HCT116 (cell line): ENCODE measurements around the gene BRD4. TPM values are rescaled to one million over a fixed set of nuclear protein-coding genes. Genes with fewer than 3 reads are reported as not detected.
A peak's percentile ranks its signal among the peaks of the same experiment; 100 is the strongest.
"Not testable (repeated sequence)": the region's sequence is repeated elsewhere in the genome, so short reads cannot be mapped to it uniquely, and the experiment has no call there.

ENCODE experiments used
- ATAC-seq: fragments of 200-7000 bp; cut with Tn5 transposase; 2 replicates; pipeline ENCODE4 v1.9.1; 2020; ENCODE audit warnings: mild to moderate bottlenecking, moderate library complexity
- BruUV-seq: library from RNA; stranded (reverse); fragments of 400-500 nt; replicated peaks from 2 replicates; lab custom pipeline; 2021; lab: Mats Ljungman, UMichigan
- CTCF ChIA-PET: fragments of 300-600 bp; sonication (Branson Sonifier 250); formaldehyde crosslinking; loops from one replicate; lab custom pipeline; 2021; ENCODE audit warnings: antibody characterized with exemption; lab: Charles Lee
- POLR2A ChIA-PET: fragments of 300-600, 350-600 bp; sonication (Branson Sonifier 250); formaldehyde crosslinking; loops from one replicate; lab custom pipeline; 2021; ENCODE audit warnings: antibody characterized with exemption; lab: Charles Lee
- RAD21 ChIA-PET, 2 experiments: fragments of 300-600 bp; sonication (Branson Sonifier 250); formaldehyde crosslinking; loops; one replicate each; lab custom pipeline; 2023; ENCODE audit warnings: low total read pairs in 2 of 2; ENCODE audit not compliant: uncharacterized antibody in 2 of 2, unreplicated experiment in 2 of 2, low non-redundant PET in 1 of 2; lab: Charles Lee
- DNase-seq: peaks from one replicate; pipeline ENCODE4 v3.0.0-alpha.2; 2010; ENCODE audit warnings: low read depth, low spot score
- H2AFZ ChIP-seq: fragments of 200-600 bp; shearing (Covaris generic), sonication (generic); 2 replicates; pipeline ENCODE4 v1.6.1; 2017; ENCODE audit warnings: low read depth, mixed run types, mixed read lengths, antibody characterized with exemption, low read length; ENCODE audit not compliant: poor library complexity, severe bottlenecking
- H3K27ac ChIP-seq: 2 replicates; pipeline ENCODE4 v1.5.1; 2012; ENCODE audit warnings: low read depth, low read length
- H3K27me3 ChIP-seq: fragments of 200-600 bp; sonication (generic); 2 replicates; pipeline ENCODE4 v1.6.1; 2016; ENCODE audit warnings: mixed run types, low read length, mixed read lengths; ENCODE audit not compliant: insufficient read depth
- H3K36me3 ChIP-seq, 2 experiments: fragments of 200-500 bp in 1 of 2; fragments of 200-600 bp in 1 of 2; sonication (Bioruptor generic) in 1 of 2; sonication (generic) in 1 of 2; 2 replicates each; pipeline versions ENCODE4 v1.5.1 to v1.6.1; 2014 to 2016; ENCODE audit warnings: low read length in 2 of 2, inconsistent platforms in 1 of 2, mixed read lengths in 1 of 2, mixed run types in 1 of 2; ENCODE audit not compliant: insufficient read depth in 2 of 2, control insufficient read depth in 1 of 2
- H3K4me1 ChIP-seq, 2 experiments: fragments of 200-600 bp in 1 of 2; sonication (generic) in 1 of 2; 2 replicates each; pipeline versions ENCODE4 v1.5.1 to v1.6.1; 2012 to 2017; ENCODE audit warnings: low read length in 2 of 2, inconsistent platforms in 1 of 2, mild to moderate bottlenecking in 1 of 2, mixed read lengths in 1 of 2, mixed run types in 1 of 2, moderate library complexity in 1 of 2; ENCODE audit not compliant: insufficient read depth in 2 of 2, control insufficient read depth in 1 of 2
- H3K4me2 ChIP-seq: fragments of 200-600 bp; sonication (generic); 2 replicates; pipeline ENCODE4 v1.6.1; 2017; ENCODE audit warnings: mixed run types, low read length, mixed read lengths
- H3K4me3 ChIP-seq, 2 experiments: fragments of 200-600 bp in 1 of 2; sonication (generic) in 1 of 2; replicated peaks in 1 of 2; 2 replicates each; pipeline ENCODE4 v1.5.1; 2011 to 2016; ENCODE audit warnings: low read length in 2 of 2, control low read depth in 1 of 2, low read depth in 1 of 2, mild to moderate bottlenecking in 1 of 2, mixed read lengths in 1 of 2, mixed run types in 1 of 2
- H3K79me2 ChIP-seq: fragments of 200-600 bp; sonication (generic); 2 replicates; pipeline ENCODE4 v1.6.1; 2017; ENCODE audit warnings: mild to moderate bottlenecking, mixed run types, low read length, moderate library complexity, mixed read lengths; ENCODE audit not compliant: insufficient read depth
- H3K9ac ChIP-seq: fragments of 200-600 bp; sonication (generic); 2 replicates; pipeline ENCODE4 v1.6.1; 2016; ENCODE audit warnings: low read length, mixed read lengths
- H3K9me2 ChIP-seq: fragments of 200-600 bp; sonication (generic), shearing (Covaris generic); 2 replicates; pipeline ENCODE4 v1.6.1; 2017; ENCODE audit warnings: mixed run types, mild to moderate bottlenecking, moderate library complexity; ENCODE audit not compliant: insufficient read depth
- H3K9me3 ChIP-seq, 2 experiments: fragments of 200-500 bp in 1 of 2; fragments of 200-600 bp in 1 of 2; sonication (Bioruptor generic) in 1 of 2; sonication (generic) in 1 of 2; 2 replicates each; pipeline ENCODE4 v1.6.1; 2014 to 2017; ENCODE audit warnings: low read length in 2 of 2, mixed read lengths in 2 of 2, inconsistent platforms in 1 of 2, low read depth in 1 of 2, mild to moderate bottlenecking in 1 of 2, mixed run types in 1 of 2, moderate library complexity in 1 of 2; ENCODE audit not compliant: control insufficient read depth in 1 of 2, insufficient read depth in 1 of 2
- H4K20me1 ChIP-seq: fragments of 200-600 bp; sonication (generic), shearing (Covaris generic); 2 replicates; pipeline ENCODE4 v1.6.1; 2017; ENCODE audit warnings: mixed run types, mild to moderate bottlenecking, moderate library complexity; ENCODE audit not compliant: insufficient read depth
- CEBPB ChIP-seq: IDR thresholded peaks from 2 replicates; pipeline ENCODE4 v1.6.1; 2012; ENCODE audit warnings: low read depth
- EGR1 ChIP-seq: IDR thresholded peaks from 2 replicates; pipeline ENCODE4 v1.6.1; 2012; ENCODE audit warnings: low read depth
- ELF1 ChIP-seq: IDR thresholded peaks from 2 replicates; pipeline ENCODE4 v1.6.1; 2012; ENCODE audit warnings: low read depth, borderline replicate concordance
- EZH2phosphoT487 ChIP-seq: fragments of 200-600 bp; IDR thresholded peaks from 2 replicates; pipeline ENCODE4 v1.6.1; 2018; ENCODE audit warnings: antibody characterized with exemption, borderline replicate concordance
- JUND ChIP-seq: IDR thresholded peaks from 2 replicates; pipeline ENCODE4 v1.6.1; 2012
- POLR2A ChIP-seq: IDR thresholded peaks from 2 replicates; pipeline ENCODE4 v1.7.0; 2011; ENCODE audit warnings: borderline replicate concordance; ENCODE audit not compliant: insufficient read depth, insufficient read length; ENCODE audit errors: extremely low read depth
- SIN3A ChIP-seq: IDR thresholded peaks from 2 replicates; pipeline ENCODE4 v1.6.1; 2012; ENCODE audit warnings: low read depth
- SP1 ChIP-seq: IDR thresholded peaks from 2 replicates; pipeline ENCODE4 v1.6.1; 2012; ENCODE audit warnings: low read depth
- ZNF274 ChIP-seq: fragments of 200-500 bp; sonication (Bioruptor generic); IDR thresholded peaks from 2 replicates; pipeline ENCODE4 v1.6.1; 2014; ENCODE audit warnings: mild to moderate bottlenecking, low read depth, low read length, inconsistent platforms
- intact Hi-C: fragments of 100-400 bp; cut with micrococcal nuclease; formaldehyde crosslinking; loops from 2 replicates; pipeline ENCODE4 v1.10.0; 2022
- total RNA-seq: library from RNA; stranded (reverse); gene quantifications from one replicate; pipeline ENCODE4 v1.2.1, GENCODE V29; 2021; ENCODE audit not compliant: unreplicated experiment
- TF ChIP-seq, protein P1 (sequence below), 3 experiments: fragments of 200-600 bp in 1 of 3; sonication (generic) in 1 of 3; IDR thresholded peaks in 2 of 3; conservative IDR thresholded peaks in 1 of 3; 2 replicates each; pipeline ENCODE4 v1.5.1; 2012 to 2017; ENCODE audit warnings: low read depth in 2 of 3, low read length in 2 of 3, antibody characterized with exemption in 1 of 3, borderline replicate concordance in 1 of 3, control low read depth in 1 of 3, mild to moderate bottlenecking in 1 of 3, mixed read lengths in 1 of 3, mixed run types in 1 of 3, moderate library complexity in 1 of 3; ENCODE audit not compliant: insufficient read depth in 1 of 3
- TF ChIP-seq, protein P2 (sequence below): IDR thresholded peaks from 2 replicates; pipeline ENCODE4 v1.6.1; 2012; ENCODE audit warnings: low read depth
- TF ChIP-seq, protein P3 (sequence below): IDR thresholded peaks from 2 replicates; pipeline ENCODE4 v1.6.1; 2012
- TF ChIP-seq, protein P4 (sequence below): IDR thresholded peaks from 2 replicates; pipeline ENCODE4 v1.6.1; 2012
- TF ChIP-seq, protein P5 (sequence below): IDR thresholded peaks from 2 replicates; pipeline ENCODE4 v1.6.1; 2011; ENCODE audit warnings: mild to moderate bottlenecking, low read length, moderate library complexity; ENCODE audit not compliant: insufficient replicate concordance; ENCODE audit errors: extremely low read depth

The BRD4 gene
- total RNA-seq, 1 experiment from 2014 or later: 52.9 TPM

DNA sequence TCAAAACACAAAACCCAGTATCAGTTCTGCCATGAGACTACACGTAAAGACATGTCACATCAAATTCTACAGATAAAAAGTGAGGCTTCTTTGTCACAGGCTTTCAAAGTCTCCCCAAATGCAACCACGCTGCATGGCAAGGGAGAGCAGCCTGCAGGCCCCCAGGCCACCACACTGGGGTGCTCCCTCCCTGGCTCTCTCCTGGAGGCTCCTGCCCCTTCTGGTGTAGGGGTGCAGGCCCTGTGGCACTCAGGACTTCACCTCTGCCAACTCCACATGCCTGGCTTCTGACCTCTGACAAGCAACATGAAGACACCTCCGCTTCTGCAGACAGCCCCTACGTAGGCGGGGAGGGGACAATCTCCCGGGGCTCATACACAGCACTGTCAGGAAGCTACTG is 32.9 kb upstream of the BRD4 start:
- ChIA-PET CTCF (no interaction called here), RAD21 (no interaction called here), POLR2A (no interaction called here)
- H3K4me1 ChIP-seq: no peaks in the 10 kb centered on the region
- no TSS peak for BruUV-seq
- no peaks in the 10 kb centered on the region for H4K20me1 ChIP-seq
- H3K9ac ChIP-seq: no peak overlapping the region
- no peak overlapping the region for H3K4me3 ChIP-seq
- H3K79me2 ChIP-seq: no peaks in the 10 kb centered on the region; the same call in 1 of the 2 replicates
- H3K9me3 ChIP-seq: no peaks in the 10 kb centered on the region
- intact Hi-C loops: no loop called here
- DNase-seq (no peak), ATAC-seq (peak; percentile 53; the same call in 1 of the 2 replicates)
- no peaks in the 10 kb centered on the region for H3K27me3 ChIP-seq
- no peaks in the 10 kb centered on the region for H3K9me2 ChIP-seq
- TF ChIP-seq EZH2phosphoT487: no peak
- TF ChIP-seq POLR2A: no peak
- TF ChIP-seq ELF1: no peak
- TF ChIP-seq ZNF274: no peak
- TF ChIP-seq SP1: no peak
- TF ChIP-seq JUND: no peak
- TF ChIP-seq EGR1: no peak
- TF ChIP-seq CEBPB: no peak
- no peak for TF ChIP-seq SIN3A
- TF ChIP-seq, protein P1, sequence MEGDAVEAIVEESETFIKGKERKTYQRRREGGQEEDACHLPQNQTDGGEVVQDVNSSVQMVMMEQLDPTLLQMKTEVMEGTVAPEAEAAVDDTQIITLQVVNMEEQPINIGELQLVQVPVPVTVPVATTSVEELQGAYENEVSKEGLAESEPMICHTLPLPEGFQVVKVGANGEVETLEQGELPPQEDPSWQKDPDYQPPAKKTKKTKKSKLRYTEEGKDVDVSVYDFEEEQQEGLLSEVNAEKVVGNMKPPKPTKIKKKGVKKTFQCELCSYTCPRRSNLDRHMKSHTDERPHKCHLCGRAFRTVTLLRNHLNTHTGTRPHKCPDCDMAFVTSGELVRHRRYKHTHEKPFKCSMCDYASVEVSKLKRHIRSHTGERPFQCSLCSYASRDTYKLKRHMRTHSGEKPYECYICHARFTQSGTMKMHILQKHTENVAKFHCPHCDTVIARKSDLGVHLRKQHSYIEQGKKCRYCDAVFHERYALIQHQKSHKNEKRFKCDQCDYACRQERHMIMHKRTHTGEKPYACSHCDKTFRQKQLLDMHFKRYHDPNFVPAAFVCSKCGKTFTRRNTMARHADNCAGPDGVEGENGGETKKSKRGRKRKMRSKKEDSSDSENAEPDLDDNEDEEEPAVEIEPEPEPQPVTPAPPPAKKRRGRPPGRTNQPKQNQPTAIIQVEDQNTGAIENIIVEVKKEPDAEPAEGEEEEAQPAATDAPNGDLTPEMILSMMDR (IDR thresholded peaks at IDR 0.05 in 2 of 3, conservative IDR thresholded peaks at IDR 0.05 in 1 of 3; ENCODE audit: borderline replicate concordance in 1 of 3, insufficient read depth in 1 of 3, low read depth in 2 of 3, low read length in 2 of 3): no peak
- TF ChIP-seq, protein P2, sequence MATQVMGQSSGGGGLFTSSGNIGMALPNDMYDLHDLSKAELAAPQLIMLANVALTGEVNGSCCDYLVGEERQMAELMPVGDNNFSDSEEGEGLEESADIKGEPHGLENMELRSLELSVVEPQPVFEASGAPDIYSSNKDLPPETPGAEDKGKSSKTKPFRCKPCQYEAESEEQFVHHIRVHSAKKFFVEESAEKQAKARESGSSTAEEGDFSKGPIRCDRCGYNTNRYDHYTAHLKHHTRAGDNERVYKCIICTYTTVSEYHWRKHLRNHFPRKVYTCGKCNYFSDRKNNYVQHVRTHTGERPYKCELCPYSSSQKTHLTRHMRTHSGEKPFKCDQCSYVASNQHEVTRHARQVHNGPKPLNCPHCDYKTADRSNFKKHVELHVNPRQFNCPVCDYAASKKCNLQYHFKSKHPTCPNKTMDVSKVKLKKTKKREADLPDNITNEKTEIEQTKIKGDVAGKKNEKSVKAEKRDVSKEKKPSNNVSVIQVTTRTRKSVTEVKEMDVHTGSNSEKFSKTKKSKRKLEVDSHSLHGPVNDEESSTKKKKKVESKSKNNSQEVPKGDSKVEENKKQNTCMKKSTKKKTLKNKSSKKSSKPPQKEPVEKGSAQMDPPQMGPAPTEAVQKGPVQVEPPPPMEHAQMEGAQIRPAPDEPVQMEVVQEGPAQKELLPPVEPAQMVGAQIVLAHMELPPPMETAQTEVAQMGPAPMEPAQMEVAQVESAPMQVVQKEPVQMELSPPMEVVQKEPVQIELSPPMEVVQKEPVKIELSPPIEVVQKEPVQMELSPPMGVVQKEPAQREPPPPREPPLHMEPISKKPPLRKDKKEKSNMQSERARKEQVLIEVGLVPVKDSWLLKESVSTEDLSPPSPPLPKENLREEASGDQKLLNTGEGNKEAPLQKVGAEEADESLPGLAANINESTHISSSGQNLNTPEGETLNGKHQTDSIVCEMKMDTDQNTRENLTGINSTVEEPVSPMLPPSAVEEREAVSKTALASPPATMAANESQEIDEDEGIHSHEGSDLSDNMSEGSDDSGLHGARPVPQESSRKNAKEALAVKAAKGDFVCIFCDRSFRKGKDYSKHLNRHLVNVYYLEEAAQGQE: no peak
- TF ChIP-seq, protein P3, sequence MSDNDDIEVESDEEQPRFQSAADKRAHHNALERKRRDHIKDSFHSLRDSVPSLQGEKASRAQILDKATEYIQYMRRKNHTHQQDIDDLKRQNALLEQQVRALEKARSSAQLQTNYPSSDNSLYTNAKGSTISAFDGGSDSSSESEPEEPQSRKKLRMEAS: no peak
- TF ChIP-seq, protein P4, sequence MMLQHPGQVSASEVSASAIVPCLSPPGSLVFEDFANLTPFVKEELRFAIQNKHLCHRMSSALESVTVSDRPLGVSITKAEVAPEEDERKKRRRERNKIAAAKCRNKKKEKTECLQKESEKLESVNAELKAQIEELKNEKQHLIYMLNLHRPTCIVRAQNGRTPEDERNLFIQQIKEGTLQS: no peak
- TF ChIP-seq, protein P5, sequence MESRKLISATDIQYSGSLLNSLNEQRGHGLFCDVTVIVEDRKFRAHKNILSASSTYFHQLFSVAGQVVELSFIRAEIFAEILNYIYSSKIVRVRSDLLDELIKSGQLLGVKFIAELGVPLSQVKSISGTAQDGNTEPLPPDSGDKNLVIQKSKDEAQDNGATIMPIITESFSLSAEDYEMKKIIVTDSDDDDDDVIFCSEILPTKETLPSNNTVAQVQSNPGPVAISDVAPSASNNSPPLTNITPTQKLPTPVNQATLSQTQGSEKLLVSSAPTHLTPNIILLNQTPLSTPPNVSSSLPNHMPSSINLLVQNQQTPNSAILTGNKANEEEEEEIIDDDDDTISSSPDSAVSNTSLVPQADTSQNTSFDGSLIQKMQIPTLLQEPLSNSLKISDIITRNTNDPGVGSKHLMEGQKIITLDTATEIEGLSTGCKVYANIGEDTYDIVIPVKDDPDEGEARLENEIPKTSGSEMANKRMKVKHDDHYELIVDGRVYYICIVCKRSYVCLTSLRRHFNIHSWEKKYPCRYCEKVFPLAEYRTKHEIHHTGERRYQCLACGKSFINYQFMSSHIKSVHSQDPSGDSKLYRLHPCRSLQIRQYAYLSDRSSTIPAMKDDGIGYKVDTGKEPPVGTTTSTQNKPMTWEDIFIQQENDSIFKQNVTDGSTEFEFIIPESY: no peak
- no peak overlapping the region for H2AFZ ChIP-seq
- no peak overlapping the region for H3K4me2 ChIP-seq
- peaks cover 9 to 56% of the 10 kb centered on the region in 2 experiments for H3K36me3 ChIP-seq
- H3K27ac ChIP-seq: no peak overlapping the region

DNA sequence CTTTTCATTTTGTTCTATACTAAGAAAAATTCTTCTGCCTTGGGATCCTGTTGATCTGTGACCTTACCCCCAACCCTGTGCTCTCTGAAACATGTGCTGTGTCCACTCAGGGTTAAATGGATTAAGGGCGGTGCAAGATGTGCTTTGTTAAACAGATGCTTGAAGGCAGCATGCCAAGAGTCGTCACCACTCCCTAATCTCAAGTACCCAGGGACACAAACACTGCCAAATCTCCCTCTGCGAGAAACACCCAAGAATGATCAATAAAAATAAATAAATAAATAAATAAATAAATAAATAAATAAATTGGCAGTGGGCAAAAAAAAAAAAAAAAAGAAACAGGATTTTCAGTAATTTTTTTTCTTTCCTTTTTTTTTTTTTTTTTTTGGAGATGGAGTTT is 31.5 kb upstream of the BRD4 start:
- H3K27me3 ChIP-seq, H3K4me1 ChIP-seq, BruUV-seq, RAD21 ChIA-PET, H3K4me3 ChIP-seq, H3K27ac ChIP-seq, H3K9ac ChIP-seq, H3K79me2 ChIP-seq, intact Hi-C loops, H3K9me3 ChIP-seq, DNase-seq, POLR2A ChIA-PET, H4K20me1 ChIP-seq, CTCF ChIA-PET, H3K9me2 ChIP-seq, H2AFZ ChIP-seq, ATAC-seq, H3K4me2 ChIP-seq: not testable (repeated sequence)
- peaks cover 12 to 51% of the 10 kb centered on the region in 2 experiments for H3K36me3 ChIP-seq
